ENCODE measurements around the gene ZFP92.
"Not testable (repeated sequence)": the region's sequence is repeated elsewhere in the genome, so short reads cannot be mapped to it uniquely, and the experiment has no call there.

ZFP92 gene

GRCh38 chrX:153387345-153387744 is 23.9 kb upstream of the ZFP92 start:
- no peak for TF ChIP-seq CTCF (IDR thresholded peaks at IDR 0.05; ENCODE audit: insufficient read depth, missing control alignments)
- FAIRE-seq = no peak
- no peak for DNase-seq (ENCODE audit: insufficient read length, low spot score)

GRCh38 chrX:153387987-153388721 is 23.1 kb upstream of the ZFP92 start:
- FAIRE-seq (no peak), DNase-seq (ENCODE audit: insufficient read length, low spot score) (no peak)
- TF ChIP-seq CTCF (IDR thresholded peaks at IDR 0.05; ENCODE audit: insufficient read depth, missing control alignments) = no peak

GRCh38 chrX:153388722-153389459 is 22.4 kb upstream of the ZFP92 start:
- no peak for TF ChIP-seq CTCF (IDR thresholded peaks at IDR 0.05; ENCODE audit: insufficient read depth, missing control alignments)
- DNase-seq (ENCODE audit: insufficient read length, low spot score) = no peak
- no peak for FAIRE-seq

GRCh38 chrX:153389460-153389768 is 21.9 kb upstream of the ZFP92 start:
- not testable (repeated sequence) for DNase-seq (ENCODE audit: insufficient read length, low spot score); FAIRE-seq

- DNase-seq (ENCODE audit: insufficient read length, low spot score) (no peak), FAIRE-seq (no peak)
- no peak for TF ChIP-seq CTCF (IDR thresholded peaks at IDR 0.05; ENCODE audit: insufficient read depth, missing control alignments)
Measured at GRCh38 chrX:153392642-153393321, 18.5 kb upstream of the ZFP92 start.

GRCh38 chrX:153394612-153395011 is 16.7 kb upstream of the ZFP92 start:
- no peak for DNase-seq (ENCODE audit: insufficient read length, low spot score)
- TF ChIP-seq CTCF (IDR thresholded peaks at IDR 0.05; ENCODE audit: insufficient read depth, missing control alignments) = no peak
- FAIRE-seq = no peak

GRCh38 chrX:153395613-153396319 is 15.5 kb upstream of the ZFP92 start:
- FAIRE-seq = no peak

More at GRCh38 chrX:153395613-153396319, 15.5 kb upstream of the ZFP92 start:
- no peak for DNase-seq (ENCODE audit: insufficient read length, low spot score)
- TF ChIP-seq CTCF (IDR thresholded peaks at IDR 0.05; ENCODE audit: insufficient read depth, missing control alignments) = no peak
